RKO (cell line): ENCODE results near the gene DKKL1.
A peak's percentile ranks its signal among the peaks of the same experiment; 100 is the strongest.
"Not testable (repeated sequence)": the region's sequence is repeated elsewhere in the genome, so short reads cannot be mapped to it uniquely, and the experiment has no call there.

Experiments used
- DNase-seq: peaks from one replicate; pipeline ENCODE4 v3.0.0-alpha.2; 2016; ENCODE audit warnings: low spot score

Gene DKKL1

DNA sequence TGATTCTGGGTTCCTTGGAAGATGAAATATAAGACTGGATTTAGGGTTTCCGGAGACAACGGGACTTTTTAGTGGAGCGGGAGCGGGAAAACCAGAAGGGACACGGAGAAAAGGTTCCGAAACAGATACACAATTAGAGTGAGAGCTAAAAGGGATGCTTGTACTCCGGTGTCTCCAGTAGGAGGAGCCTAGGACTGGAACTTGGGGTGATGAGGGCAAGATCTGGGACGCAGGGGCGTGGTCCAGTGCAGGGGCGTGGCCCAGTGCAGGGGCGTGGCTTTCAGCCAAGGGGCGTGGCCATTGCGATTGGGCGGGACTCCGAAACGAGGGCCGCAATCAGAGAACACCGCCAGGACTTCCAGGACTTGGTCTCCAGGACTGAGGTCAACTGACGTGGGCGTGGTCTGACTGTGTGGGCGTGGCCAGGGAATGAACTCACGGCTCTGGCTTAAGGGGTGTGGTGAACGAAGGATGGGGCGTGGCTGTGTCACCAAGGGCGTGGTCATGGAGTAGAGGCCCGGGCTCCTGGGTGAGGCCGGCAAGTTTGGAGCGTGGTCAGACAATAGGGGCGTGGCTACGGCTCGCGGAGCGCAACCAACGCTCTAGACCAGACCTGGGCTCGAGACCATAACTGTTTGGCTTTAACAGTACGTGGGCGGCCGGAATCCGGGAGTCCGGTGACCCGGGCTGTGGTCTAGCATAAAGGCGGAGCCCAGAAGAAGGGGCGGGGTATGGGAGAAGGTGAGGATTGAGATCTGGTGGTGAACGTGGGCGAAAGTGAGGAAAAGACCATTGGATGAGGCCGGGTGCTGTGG is at the start of gene DKKL1:
Gene DKKL1, plus strand, starts transcription at position 610 of the 815 bp plus-strand sequence. Its CDS starts 122 bp downstream, at position 732.
- peak; percentile 98 for DNase-seq

DNA sequence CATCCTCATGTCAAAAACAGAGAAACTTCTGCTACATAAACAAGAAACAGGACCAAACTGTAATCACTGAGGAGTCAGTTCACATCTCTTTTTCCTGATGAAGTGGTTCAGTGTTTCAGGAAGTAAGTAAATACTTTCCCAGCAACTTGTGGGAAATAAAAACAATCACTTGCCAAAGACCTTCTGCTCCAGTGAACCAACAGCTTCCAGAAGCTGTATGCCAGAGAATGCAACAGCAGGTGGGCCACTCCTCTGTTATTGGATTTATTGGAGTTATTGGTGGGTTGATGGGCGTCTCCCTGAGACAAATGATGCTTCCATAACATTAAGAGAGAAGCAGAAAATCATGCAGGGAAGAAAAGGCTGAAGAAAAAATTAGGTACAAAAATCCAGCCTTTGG is 48.6 kb upstream of the DKKL1 start:
- DNase-seq = no peak

DNA sequence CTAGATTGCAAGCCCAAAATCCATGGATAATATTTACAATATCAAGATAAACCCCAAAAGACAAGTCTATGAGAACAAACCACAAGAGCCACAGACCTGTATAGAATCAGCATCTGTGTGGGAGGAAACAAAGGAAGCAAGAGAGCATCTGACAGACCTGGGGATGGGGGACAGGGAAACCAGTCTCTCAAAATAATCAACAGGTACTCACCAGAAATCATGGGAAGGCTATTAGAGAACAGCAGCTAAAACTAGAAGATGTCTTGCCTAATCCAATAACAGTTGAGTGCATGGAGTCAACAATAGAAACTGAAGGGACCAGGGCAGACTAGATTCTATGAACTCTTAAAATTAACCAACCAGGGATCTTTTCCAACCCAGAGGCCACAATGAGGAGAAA is 47.4 kb upstream of the DKKL1 start:
- no peak for DNase-seq

DNA sequence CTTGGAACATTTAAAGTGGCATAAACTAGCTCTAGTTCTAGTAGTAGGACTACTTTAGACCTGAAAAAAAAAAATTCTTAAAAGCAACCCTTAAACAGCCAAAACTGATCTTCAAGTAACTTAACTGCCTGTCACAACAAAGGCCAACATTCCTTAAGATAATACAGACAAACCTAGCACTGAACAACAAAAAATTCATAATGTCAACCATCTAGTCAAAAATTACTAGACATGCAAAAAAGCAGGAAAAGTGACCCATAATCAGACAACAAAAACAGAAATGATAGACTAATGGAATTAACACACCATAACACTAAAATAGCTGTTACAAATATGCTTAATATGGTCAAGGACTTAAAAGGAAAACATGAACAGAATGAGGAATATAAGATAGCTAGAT is 45.4 kb upstream of the DKKL1 start:
- no peak for DNase-seq

DNA sequence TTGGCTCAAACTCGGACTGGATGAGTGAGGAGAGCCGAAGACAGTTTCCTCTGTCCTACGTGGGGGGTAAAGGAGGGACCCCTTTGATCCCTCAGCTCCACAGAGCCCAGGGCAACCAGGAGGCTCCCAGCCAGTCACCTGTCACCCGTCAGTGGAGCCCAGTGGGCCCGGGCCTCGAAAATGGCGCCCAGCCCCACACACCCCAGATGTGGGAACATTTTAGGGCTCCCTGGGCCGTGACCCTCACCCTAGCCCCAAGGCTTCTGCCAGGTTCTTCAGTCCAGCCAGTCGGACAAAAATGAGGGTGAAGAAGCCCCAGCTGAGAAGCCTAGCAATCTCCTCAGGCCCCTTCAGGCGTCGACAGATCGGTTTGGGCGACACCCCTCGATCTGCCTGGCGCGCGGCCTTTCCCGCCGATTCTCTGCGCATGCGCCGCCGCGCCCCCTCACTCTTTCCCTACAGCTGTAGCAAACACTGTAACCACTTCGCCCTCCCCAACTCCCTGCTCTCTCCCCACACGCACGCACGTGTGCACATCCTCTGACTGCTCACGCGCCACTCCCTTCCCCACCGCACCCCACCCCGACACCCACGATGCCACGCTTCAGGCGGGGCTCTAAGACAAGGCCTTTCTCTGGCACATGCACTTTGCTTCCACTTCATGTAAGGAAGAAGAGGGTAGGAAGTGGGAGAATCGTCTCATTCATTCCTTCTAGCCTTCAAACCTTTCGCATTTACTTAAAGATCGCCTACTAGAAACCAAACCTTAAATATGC is 38.7 kb upstream of the DKKL1 start, which contains the start of gene SLC6A16:
Gene SLC6A16, minus strand, starts transcription at position 391 of the 776 bp plus-strand sequence. CDS start 13,844 bp downstream, outside the sequence.
- DNase-seq = no peak

DNA sequence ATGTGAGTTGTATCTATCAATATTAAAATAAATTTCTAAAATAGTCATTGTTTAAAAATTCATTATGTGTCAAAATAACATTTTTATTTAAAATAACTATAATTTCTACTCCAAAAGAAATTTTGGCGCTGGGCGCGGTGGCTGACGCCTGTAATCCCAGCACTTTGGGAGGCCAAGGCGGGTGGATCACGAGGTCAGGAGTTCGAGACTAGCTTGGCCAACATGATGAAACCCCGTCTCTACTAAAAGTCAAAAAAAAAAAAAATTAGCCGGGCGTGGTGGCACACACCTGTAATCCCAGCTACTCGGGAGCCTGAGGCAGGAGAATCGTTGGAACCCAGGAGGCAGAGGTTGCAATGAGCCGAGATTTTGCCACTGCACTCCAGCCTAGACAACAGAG is 37.9 kb upstream of the DKKL1 start:
- DNase-seq = not testable (repeated sequence)

DNA sequence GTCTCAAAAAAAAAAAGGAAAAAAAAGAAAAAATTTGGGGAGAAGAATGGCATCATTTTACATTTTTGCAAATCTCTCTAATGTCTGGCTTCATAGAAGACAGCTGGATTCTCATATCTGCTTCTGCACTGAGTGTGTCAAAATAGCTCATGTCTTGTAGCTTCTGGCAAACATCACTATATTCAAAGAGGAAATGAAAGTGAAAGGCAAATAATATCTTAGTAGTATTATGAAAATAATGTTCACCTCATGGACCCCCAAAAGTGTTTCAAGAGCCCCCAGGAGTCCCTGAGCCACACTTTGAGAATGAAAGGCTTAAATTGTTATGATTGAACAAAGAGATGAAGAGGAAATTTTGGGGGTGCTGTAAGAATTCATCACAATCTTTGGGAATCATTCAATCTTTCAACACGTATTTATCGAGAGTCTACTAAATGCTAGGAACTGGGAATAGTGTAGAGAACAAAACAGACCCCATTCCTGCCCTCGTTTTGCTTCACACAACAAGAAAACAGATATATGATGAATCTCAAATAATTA is 37.4 kb upstream of the DKKL1 start:
- no peak for DNase-seq

DNA sequence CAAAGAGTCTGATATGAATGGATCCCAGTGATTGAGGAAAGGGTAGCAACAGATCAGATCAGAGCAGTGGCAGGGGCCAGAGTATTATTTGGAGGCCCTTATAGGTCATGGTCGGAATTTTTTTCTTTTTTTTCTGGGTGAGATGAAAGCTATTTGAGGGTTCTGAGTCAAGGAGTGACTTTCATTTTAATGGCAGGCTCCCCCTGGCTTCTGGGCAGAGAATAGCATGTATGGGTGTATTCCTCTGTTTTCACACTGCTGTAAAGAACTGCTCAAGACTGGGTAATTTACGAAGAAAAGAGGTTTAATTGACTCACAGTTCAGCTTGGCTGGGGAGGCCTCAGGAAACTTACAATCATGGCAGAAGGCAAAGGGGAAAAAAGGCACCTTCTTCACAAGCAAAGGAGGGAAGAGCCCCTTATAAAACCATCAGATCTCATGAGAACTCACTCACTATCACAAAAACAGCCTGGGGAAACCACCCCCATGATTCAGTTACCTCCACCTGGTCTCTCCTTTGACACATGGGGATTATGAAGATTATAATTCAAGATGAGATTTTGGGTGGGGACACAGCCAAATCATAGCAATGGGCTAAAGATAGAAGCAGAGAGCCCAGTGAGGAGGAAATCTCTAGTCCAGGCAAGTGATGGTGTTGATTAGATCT is 35.7 kb upstream of the DKKL1 start:
- DNase-seq = peak; percentile 79

DNA sequence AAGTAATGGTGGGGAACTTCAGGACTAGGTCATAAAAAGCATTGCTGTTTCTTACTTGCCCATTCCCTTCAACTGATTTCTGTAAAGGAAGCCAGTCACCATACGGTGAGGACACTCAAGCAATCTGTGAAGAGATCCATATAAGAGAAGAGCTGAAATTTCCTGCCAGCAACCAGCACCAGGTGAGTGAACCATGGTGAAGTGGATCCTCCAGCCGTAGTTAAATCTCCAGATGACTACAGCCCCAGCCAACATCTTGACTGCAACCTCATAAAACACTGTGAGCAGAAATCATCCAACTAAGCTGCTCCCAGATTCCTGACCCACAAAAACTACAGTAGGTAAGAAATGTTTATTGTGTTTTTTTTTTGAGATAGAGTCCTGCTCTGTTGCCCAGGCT is 34.9 kb upstream of the DKKL1 start:
- no peak for DNase-seq

DNA sequence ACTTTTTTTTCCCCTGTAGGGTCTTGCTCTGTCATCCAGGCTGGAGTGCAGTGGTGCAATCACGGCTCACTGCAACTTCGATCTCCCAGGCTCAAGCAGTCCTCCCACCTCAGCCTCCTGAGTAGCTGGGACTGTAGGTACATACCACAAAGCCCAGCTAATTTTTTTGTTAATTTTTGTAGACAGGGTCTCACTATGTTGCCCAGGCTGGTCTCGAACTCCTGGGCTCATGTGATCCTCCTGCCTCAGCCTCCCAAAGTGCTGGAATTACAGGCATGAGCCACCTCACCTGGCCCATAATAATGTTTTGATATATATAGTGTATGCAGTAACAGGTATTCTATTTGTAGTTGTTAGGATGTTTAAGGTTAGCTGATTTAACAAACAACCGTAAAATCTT is 32.5 kb upstream of the DKKL1 start:
- DNase-seq = not testable (repeated sequence)

DNA sequence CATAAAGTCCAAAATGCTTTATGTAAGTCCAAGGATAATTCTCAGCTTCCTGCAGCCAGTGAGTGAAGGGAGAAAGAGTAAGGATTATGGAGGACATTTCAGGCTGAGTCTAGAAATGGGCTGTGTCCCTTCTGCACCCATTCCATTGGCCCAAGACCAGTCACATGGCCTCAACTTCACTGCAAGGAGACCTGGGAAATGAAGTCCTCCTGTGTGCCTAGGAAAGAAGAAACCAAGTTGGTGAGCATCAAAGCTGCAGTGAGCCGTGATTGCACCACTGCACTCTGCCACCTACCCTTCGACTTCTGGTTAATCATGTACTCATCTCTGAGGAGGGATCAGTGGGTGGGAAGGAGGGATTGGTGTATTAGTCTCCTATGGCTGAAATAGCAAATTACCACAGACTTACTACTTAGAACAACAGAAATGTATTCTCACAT is 32.0 kb upstream of the DKKL1 start:
- DNase-seq = peak; percentile 77

DNA sequence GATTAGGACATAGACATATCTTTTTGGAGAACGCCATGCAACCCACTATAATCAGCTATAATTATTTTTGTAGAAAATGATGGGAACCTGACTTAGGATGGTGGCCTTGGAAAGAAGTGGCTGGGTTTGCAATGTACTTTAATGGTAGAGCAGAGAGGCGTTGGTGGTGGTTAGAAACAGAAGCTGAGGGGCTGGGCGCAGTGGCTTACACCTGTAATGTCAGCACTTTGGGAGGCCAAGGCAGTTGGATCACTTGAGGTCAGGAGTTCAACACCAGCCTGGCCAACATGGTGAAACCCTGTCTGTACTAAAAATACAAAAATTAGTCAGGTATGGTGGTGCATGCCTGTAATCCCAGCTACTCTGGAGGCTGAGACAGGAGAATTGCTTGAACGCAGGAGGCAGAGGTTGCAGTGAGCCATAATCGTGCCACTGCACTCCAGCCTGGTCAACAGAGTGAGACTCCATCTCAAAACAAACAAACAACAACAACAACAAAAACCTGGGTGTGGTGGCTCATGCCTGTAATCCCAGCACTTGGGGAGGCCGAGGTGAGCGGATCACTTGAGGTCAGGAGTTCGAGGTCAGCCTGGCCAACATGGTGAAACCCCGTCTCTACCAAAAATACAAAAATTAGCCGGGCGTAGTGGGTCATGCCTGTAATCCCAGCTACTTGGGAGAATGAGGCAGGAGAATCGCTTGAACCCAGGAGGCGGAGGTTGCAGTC is 30.8 kb upstream of the DKKL1 start:
- not testable (repeated sequence) for DNase-seq

DNA sequence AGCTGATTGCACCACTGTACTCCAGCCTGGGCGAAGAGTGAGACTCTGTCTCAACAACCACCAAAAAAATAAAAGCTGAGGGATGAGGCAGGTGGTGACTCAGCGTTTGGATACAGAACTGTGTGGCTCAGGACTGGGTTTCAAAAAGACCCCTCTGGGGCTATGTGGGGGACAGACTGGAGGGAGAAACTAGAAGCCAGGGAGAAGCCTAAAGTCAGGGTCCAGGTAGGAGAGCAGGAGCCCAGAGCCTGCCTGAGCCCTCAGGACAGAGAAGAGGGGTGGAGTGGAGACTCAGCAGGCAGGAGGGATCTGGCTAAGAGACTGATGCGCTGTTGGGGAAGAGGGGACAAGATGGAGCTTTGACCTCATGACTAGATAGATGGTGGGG is 30.3 kb upstream of the DKKL1 start:
- DNase-seq = no peak

DNA sequence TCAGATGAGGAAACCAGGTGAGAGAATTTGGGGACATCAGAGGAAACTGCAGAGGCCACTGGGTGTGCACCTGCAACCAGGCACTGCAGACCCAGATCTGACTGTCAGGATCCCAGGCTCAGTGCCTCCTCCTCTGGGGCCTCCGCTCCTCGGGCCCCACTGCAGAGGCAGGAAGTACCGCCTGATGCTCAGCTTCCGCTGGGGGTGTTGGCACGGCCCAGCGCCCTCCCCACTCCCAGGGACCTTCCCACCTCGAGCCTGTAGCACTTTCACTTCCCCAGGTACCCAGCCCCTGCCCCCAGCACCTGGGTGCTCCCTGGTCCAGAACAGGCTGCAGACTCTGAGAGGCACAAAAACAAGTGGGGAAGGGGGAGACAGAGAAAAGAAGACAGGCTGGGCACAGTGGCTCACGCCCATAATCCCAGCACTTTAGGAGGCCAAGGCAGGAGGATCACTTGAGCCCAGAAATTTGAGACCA is 29.8 kb upstream of the DKKL1 start:
- DNase-seq = no peak

DNA sequence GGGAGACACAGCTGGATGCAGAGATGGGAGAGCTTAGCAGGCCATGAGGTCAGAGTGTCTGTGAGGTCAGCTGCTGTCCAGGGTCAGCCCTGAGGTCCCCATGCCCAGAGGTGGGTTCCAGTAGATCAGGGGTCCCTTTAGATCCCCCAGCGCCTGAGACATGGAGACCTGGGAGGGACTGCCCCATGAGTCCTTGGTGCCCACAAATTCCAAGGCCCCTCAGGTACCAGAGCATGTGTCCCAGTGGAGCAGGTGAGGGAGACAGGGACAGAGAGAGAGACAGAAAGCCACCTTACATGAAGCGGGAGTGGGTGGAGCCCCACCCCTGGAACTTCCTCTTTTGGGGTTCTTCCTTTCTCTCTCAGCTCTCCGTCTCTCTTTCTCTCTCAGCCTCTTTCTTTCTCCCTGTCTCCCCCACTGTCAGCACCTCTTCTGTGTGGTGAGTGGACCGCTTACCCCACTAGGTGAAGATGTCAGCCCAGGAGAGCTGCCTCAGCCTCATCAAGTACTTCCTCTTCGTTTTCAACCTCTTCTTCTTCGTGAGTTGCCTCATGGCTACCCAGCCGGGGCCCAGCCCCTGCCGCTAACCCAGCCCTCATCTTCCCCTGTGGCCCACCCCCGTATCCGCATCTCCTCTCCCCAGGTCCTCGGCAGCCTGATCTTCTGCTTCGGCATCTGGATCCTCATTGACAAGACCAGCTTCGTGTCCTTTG is 28.4 kb upstream of the DKKL1 start, which contains the start of gene CD37:
Gene CD37, plus strand, starts transcription at position 336 of the 713 bp plus-strand sequence. Its CDS starts 135 bp downstream, at position 471.
- no peak for DNase-seq

DNA sequence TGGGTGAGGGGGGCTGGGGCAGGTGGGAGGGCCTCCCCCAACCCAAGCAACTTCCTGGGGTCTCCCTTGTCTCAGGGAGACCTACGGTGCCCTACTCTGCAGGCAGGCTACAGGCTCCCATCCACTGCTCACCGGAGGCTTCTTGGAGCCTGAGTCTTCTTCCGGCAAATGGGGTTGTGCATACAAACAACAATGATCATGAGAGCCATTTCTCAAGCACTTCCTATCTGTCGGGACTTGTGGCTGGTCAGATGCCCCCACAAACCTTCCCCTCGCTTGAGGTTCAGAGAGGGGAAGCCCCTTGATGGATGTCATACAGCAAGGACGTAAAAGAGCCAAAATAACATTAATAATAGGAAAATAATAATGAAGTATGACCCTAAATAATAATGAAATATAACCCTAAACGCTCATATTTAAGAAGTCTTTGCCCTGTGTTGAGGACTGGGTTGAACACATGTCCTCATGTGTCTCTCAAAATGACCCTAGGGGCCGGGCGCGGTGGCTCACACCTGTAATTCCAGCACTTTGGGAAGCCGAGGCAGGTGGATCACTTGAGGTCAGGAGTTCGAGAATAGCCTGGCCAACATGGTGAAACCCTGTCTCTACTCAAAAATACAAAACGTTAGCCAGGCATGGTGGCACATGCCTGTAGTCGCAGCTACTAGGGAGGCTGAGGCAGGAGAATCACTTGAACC is 27.7 kb upstream of the DKKL1 start:
- DNase-seq = no peak

DNA sequence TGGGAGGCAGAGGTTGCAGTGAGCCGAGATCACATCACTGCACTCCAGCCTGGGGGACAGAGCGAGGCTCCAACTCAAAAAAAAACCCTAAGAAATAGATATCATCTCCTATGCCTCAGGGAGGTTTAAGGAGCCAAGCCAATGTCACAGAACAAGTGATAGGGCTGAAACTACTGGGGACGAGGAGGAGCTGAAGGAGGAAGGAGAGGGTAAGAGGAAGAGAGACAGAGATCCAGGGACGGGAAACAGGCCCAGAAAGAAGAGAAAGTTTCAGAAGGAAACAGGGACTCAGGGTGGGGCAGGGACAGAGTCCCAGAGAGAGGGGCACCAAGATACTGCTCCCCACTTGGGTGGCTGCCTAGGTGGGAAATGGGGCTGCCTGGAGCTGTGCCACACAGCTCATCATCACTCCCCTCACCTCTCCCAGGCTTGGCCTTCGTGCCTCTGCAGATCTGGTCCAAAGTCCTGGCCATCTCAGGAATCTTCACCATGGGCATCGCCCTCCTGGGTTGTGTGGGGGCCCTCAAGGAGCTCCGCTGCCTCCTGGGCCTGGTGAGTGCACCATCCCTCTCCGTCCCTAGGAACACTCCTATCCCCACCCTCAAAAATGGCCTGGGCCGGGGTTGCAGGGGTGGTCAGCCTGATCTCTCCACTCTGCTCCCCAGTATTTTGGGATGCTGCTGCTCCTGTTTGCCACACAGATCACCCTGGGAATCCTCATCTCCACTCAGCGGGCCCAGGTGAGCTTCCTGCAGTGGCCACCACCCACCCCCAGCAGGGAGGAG is 27.0 kb upstream of the DKKL1 start:
- DNase-seq = no peak

DNA sequence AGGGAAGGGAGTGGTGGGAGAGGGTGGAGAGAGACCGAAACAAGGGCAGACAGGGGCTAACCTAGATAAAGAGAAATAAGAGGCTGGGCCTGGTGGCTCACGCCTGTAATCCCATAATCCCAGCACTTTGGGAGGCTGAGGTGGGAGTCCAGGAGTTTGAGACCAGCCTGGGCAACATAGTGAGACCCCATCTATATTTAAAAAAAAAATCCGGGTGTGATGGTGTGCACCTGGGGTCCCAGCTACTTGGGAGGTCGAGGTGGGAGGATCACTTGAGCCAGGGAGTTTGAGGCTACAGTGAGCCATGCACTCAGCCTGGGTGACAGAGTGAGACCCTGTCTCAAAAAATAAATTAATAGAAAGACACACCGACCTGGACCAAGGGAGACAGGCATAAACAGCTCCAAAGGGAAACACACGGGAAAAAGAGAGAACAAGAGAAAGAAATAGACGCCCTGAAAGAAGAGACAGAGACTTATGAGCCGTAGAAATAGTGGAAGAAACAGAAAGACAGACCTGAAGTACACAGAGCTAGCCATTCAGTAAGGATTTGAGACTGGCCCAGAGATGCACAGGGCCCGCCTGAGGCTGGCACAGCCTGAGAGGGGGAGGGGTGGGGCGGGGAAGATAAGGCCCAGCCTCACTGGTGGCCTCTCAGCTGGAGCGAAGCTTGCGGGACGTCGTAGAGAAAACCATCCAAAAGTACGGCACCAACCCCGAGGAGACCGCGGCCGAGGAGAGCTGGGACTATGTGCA is 26.2 kb upstream of the DKKL1 start:
- DNase-seq = no peak
